ENCODE results near the gene TAPT1.

GRCh38 chr4:16265820-16266219 is 39.5 kb upstream of the TAPT1 start:
- TF ChIP-seq POLR2AphosphoS5 (IDR thresholded peaks at IDR 0.05; ENCODE audit: low read depth, low read length) (no peak), SIN3A (IDR thresholded peaks at IDR 0.05; ENCODE audit: borderline replicate concordance, insufficient read depth, low read depth, low read length) (no peak), REST (IDR thresholded peaks at IDR 0.05; ENCODE audit: insufficient read depth in 1 of 2, low read depth in 2 of 2, low read length in 1 of 2) (no peak)
